GM23338 (cell line): ENCODE data around the gene LGR5.

Experiments used
- CTCF ChIP-seq, 2 experiments: fragments of 200-600 bp in 1 of 2; sonication (generic) in 1 of 2; conservative IDR thresholded peaks; 2 replicates each; pipeline versions ENCODE4 v1.5.1 to v1.6.1; 2016 to 2017; ENCODE audit warnings: antibody characterized with exemption in 2 of 2, low read depth in 2 of 2, mild to moderate bottlenecking in 2 of 2, moderate library complexity in 1 of 2
- EZH2 ChIP-seq: fragments of 200-600 bp; sonication (generic); IDR thresholded peaks from one replicate; pipeline ENCODE4 v1.8.0; 2017; ENCODE audit warnings: antibody characterized with exemption, mild to moderate bottlenecking, low read depth; ENCODE audit not compliant: unreplicated experiment
- JUNB ChIP-seq: IDR thresholded peaks from one replicate; pipeline ENCODE4 v1.6.1; 2016; ENCODE audit warnings: antibody characterized with exemption; ENCODE audit not compliant: unreplicated experiment
- POLR2AphosphoS5 ChIP-seq: IDR thresholded peaks from 2 replicates; pipeline ENCODE4 v1.6.1; 2016; ENCODE audit warnings: antibody characterized with exemption, low read depth
- REST ChIP-seq: IDR thresholded peaks from one replicate; pipeline ENCODE4 v1.6.1; 2018; ENCODE audit warnings: antibody characterized with exemption; ENCODE audit not compliant: unreplicated experiment
- STAT1 ChIP-seq: IDR thresholded peaks from one replicate; pipeline ENCODE4 v1.6.1; 2016; ENCODE audit warnings: antibody characterized with exemption; ENCODE audit not compliant: unreplicated experiment
- ZNF331 ChIP-seq: fragments of 250-450 bp; sonication (Bioruptor Pico); IDR thresholded peaks from 2 replicates; pipeline ENCODE4 v1.5.0; 2020; ENCODE audit warnings: low read depth, mild to moderate bottlenecking, moderate library complexity

GRCh38 chr12:71407732-71408131, 31.9 kb upstream of the LGR5 start:
- TF ChIP-seq POLR2AphosphoS5 (no peak), CTCF (conservative IDR thresholded peaks at IDR 0.05; ENCODE audit: low read depth in 2 of 2) (no peak), EZH2 (no peak), REST (no peak), JUNB (no peak), ZNF331 (CRISPR knock-in tag) (no peak), STAT1 (no peak)
